Stimulated activated CD4-positive, alpha-beta T cell treated with anti-CD3 and anti-CD28 coated beads, Interleukin-4, amount 100 ng/mL, for 24 hours (primary cell): ENCODE results near the gene CPEB2.

ENCODE experiments used
- DNase-seq: peaks from one replicate; pipeline ENCODE4 v3.0.0-alpha.2; 2020

CPEB2 gene

GRCh38 chr4:15001869-15002658 lies at the start of gene CPEB2:
CPEB2 (plus strand) TSS chr4:15002481; CDS start chr4:15002674, 193 bp downstream.
- DNase-seq: peak; percentile 91

GRCh38 chr4:14958436-14958835 lies 43.8 kb upstream of the CPEB2 start:
- DNase-seq: no peak

GRCh38 chr4:14961292-14961691 lies 41.0 kb upstream of the CPEB2 start:
- DNase-seq: no peak

DNA sequence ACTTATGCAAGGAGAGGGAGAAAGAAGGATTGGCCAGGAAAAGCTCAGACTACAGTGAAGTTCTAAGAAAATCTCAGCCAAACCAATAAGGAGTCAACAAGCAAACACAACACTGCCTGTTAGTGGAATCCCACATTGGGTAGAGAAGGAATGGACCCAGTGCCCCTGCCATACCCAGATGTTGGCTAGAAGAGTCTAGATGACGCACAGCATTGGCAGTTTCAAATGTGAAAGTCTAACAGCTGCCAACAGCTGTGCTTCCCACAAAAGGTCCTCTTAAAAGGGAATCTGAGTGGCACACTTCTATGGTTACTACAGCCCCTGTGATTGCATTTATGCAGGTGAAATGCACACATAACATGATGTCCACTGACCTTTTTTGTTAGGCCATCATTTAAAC lies 37.2 kb upstream of the CPEB2 start:
- DNase-seq: no peak

GRCh38 chr4:14967982-14968381 lies 34.3 kb upstream of the CPEB2 start:
- no peak for DNase-seq

DNA sequence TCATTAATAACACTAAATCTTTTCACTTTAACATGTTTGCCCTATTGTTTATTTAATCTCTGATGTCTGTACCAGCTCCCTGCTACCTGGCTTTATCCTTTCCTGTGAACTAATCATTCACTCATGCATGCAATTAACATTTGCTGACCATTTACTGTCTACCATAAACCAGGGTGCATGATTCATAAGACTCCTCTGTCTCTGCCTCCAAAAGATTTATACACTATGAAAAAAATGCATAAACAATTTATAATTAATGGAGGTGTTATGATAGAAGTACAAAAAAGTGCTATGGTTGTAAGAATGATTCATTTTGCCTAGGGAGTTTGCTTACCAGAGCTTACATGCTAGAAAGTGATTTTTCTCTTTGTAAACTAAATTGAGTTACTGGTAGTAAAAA lies 24.5 kb upstream of the CPEB2 start:
- DNase-seq: no peak

DNA sequence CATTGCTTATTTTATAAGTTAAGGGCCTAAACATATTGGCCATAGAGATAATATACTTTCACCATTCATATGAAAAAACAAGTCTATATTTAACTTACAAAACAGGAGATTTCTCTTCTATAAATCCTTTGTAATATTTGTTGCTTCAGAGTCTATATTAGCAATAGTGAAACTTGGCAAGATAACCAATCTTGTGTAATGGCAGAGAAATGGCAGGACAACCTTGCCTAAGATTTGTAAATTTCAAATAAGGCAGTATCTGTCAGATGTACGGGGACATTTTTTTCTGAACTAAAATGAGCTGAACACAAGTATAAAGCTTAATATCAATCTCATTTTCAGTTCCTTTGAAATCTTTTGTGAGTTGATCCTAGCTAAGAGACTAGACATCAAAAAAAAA lies 17.8 kb upstream of the CPEB2 start:
- no peak for DNase-seq

DNA sequence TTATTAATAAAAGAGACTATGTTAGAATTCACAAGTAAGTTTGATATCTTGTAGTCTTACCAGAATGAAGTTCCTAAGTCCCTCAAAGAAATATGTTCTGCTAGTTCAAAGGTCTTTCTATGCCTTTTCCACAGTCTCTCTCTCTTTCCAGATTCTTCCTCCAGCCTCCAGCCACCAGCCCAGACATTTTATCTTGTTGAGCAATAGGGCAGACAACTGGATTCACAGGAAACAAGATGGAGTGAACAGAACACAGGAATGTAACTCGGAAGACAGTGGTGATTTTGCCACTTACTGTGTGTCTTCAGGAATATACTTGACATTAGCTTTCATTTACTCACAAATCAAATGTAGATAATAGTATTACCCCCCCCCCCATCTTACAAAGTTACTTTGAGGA lies 17.1 kb upstream of the CPEB2 start:
- DNase-seq: no peak

DNA sequence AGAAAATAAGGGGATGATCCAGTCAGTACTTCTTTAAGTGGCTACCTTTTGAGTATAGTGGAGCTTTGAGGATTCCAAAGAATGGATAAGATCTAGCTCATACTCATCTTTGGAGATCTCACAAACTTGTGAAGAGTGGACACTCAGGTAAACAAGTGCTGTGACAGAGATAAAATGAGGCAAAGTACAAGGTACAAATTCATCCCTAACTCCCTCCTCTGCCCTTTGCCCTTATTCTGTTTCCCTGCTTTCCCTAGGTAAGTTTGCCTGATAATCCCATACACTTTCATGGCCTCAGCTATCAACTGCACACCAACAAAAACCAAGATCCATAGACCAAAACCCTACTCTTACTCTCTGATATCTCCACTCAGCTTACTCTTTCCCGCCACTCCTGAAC lies 16.4 kb upstream of the CPEB2 start:
- no peak for DNase-seq

- no peak for DNase-seq
These were observed 15.2 kb upstream of the CPEB2 start for GRCh38 chr4:14987054-14987453.

- DNase-seq: no peak
These were observed 11.8 kb upstream of the CPEB2 start for GRCh38 chr4:14990484-14990883.

DNA sequence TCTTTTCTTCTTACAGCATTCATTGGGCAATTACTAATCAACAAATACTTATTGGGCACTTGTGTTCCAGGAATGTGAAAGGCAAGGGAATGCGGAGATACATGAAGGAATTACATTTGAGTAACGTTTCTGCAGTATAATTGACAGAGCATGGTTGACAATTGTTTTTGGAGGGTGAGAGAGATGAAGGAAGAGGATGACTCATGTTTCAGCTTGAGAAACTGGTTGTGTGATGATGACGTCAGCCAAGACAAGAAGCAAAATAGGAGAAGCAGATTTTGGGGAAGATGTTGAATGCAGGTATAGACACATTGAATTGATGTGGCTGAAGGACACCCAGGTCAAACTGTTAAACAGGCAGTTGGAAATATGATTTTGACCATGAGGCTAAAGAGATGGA lies 8.0 kb upstream of the CPEB2 start:
- no peak for DNase-seq

DNA sequence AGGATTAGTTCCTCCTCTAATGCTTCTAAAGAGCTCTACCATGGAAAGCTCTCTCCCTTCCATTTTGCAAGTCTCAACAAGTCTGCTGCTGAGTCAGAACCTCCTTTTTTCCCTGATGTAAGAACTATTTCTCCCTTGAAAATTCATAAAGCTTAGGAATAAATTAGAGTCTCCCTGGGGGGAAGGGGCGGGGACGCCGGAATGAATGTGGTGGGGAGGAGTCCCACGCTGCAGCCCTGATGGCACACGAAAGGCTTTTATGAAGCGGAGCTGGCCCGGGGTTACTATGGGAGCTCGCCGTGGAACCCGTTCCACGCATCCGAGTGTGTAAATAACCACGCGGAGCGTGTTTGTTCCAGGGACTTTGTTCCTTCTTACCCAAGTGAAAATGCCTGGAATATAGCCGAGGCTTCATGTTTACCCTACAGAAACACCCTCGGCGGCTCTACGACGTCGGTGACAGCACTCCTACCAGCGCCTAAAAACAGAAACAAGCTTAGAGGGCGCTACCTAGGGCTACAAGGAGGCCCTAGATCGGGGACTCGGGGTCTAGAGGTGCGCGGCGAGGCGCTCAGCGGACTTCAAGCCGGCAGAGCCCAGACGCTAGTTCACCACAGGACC lies 923 bp upstream of the CPEB2 start:
- DNase-seq: peak; percentile 47

DNA sequence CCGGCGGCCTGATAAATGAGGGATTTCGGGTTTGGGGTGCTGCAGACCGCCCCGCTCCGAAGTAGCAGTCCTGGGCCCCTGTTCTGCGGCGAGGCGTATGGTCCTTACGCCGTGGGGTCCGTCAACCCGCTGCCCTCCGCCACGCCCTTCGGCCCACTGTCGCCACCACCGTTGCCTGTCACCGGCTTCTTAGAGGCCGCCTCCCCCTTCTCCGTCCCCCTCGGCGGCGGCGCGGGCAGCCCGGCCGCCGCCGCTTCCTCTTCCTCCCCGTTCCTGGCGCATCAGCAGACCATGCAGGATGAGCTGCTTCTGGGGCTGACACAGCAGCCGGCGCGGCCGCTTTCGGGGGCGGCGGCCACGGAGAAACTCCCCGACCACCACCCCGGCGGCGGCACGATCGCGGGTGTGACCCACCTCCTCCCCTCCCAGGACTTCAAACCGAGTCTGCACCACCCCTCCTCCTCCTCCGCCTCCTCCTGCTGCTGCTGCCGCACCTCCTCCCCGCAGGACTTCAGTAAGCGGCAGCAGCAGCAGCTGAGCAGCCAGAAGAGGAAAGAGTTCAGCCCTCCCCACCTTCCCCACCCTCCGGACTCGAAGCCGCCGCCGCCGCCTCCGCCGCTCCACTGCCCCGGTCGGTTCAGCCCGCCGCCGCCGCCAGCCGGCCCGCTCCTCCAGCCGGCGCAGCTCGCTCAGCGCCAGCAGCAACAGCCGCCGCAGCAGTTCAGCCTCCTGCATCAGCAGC lies 549 bp downstream of the CPEB2 start:
- DNase-seq: peak; percentile 75

DNA sequence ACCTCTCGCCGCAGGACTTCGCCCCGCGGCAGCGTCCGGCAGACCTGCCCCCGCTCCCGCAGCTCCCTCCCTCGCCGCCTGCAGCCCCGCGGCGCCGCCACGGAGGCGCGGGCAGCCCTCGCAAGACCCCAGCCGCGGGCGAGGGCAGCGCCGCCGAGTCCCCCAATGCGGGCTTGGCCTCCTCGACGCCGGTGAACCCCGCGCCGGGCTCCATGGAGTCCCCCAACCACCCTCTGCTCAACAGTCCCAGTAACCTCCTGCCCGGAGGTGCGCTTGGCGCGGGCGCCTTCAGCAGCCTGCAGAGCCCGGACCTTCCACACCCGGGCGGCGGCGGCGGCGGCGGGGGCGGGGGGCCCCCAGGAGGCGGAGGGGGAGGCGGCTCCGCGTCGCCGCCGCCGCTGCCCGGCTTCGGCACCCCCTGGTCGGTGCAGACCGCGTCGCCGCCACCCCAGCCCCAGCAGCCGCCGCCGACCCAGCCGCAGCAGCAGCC lies 1.2 kb downstream of the CPEB2 start:
- peak; percentile 60 for DNase-seq

GRCh38 chr4:15003891-15004738 lies 1.8 kb downstream of the CPEB2 start:
- DNase-seq: peak; percentile 43

GRCh38 chr4:15004739-15005301 lies 2.5 kb downstream of the CPEB2 start:
- DNase-seq: peak; percentile 48

GRCh38 chr4:15005474-15006115 lies 3.3 kb downstream of the CPEB2 start:
- no peak for DNase-seq

DNA sequence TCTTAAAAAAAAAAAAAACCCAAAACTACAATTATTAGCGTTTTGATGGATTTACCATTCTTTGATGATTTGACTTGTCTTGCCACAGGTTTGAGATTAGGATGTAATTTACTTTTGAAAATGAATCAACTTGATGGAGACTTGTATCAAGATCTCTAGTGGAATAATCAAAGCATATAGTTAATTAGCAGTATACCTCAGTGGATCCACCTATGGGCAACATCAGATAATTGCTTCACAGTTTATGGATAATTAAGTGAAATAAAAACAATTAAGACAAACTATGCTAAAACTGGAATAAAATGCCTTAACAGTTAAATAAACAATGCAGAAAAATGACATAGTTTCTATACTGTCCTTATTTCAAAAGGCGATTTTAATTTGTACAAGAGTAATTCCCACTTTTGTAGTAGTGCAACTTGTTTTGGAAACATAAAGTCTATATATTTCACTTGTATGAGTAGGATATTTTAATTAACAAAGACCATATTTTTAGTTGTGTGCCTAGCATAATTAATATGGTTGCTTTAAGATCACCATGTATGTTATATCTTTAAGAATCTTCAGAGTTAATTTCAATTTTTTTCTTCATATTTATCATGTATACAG lies 4.2 kb downstream of the CPEB2 start:
- no peak for DNase-seq

- DNase-seq: no peak
These were observed 4.9 kb downstream of the CPEB2 start for GRCh38 chr4:15007201-15007600.

- DNase-seq: no peak
These were observed 7.8 kb downstream of the CPEB2 start for GRCh38 chr4:15010038-15010585.
